Measurements from ENCODE around the gene INTS6L.
"Not testable (repeated sequence)": the region's sequence is repeated elsewhere in the genome, so short reads cannot be mapped to it uniquely, and the experiment has no call there.

The INTS6L gene

DNA sequence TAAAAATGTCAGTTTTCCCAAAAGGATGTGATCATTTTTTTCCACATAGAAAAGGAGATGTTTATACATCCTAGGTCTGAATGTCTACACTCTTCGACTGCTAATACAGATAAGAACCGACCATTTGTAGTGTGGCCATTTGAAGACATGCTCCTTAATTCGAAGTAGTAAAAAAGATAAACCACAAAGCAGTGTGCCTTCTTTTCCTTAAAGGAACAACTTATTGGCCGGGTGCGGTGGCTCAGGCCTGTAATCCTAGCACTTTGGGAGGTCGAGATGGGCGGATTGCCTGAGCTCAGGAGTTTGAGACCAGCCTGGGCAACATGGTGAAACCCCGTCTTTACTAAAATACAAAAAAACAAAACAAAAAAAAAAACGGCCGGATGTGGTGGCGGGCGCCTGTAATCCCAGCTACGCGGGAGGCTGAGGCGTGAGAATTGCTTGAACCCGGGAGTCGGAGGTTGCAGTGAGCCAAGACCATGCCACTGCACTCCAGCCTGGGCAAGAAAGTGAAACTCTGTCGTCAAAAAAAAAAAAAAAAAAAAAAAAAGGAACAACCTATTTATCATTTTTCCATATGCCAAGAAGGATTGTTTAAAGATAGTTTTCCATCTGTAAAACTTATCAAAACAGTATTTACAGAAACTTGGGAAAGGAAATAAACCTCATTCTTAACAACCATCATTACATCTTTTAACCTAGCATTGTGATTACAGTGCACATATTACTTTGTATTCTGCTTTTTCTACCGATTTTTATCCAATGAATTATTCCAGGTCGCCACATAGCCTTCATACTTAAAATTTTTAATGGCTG, 2.6 kb downstream of the INTS6L start:
- DNase-seq (ENCODE audit: low read depth): no peak

DNA sequence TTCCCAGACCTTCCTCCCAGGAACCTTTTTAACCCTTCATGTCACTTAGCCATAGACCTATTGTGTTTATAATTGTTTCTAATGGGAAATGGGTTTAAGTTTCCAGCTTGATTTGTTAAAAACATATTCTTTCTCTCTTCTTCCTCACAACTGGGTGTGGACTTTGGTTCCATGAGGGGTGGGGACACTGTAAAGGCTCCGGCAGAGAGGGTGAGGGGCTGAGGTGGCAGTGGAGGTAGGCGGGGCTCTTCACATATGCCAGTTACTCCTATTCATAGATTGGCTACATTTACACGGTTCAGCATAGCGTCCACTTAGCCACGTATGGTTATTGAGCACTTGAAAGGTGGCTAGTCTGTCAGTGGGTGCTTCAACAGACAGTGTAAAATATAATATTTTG, 7.8 kb downstream of the INTS6L start:
- DNase-seq (ENCODE audit: low read depth): no peak

DNA sequence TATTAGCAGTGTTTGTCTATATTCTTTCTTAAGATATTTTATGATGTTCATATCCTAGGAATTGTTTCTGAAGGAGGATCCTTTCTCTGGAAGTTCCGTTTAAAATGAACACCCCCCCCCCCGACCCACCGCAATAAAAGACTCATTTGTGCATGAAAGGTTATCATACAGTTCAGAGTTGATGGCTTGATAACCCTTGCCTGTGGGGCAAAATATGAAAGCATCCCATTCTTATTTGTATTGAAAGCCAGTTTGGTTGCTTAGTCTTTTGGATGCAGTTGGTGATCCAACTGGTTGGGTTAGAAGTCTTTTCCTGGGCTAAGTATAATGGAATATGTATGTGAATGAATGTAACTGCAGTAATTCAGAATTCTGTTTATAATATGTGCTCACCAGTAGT, 8.3 kb downstream of the INTS6L start:
- DNase-seq (ENCODE audit: low read depth): no peak

DNA sequence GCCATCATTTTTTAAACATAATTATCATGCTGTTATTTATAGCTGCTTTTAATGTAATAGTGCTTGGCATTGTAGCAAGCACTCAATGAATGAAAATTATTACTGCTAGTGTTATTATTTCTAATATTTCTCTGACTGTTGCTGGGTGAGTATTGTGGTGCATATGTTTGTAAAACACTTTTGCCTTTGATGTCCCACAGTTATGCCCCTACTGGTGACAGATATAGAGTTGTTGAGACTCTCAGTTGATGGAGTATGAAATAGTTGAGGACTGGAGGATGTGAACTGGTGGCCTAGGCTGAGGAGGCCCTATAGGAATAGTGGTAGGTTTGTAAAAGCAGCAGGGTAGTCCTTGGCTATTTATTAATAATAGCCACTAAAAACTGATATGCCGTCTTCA, 9.6 kb downstream of the INTS6L start:
- DNase-seq (ENCODE audit: low read depth): no peak

DNA sequence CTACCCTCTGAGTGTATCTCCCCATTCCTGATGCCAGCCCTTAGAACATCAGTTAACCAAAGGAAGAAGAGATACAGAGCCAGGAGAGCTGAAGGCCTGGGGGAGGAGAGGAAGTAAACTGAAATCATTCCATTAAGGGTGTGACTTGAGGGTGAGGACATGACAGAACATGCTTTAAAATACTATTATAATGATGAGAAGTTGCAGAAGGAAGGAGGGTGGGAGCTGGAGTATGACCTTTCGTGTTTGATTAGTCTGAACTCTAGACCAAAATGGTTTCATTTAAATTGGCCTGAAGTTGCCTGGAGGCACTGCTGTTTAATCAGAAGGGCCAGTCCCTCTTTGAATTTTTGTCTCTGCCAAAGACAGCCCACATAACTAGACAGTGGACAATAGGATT, 11.4 kb downstream of the INTS6L start:
- DNase-seq (ENCODE audit: low read depth): no peak

DNA sequence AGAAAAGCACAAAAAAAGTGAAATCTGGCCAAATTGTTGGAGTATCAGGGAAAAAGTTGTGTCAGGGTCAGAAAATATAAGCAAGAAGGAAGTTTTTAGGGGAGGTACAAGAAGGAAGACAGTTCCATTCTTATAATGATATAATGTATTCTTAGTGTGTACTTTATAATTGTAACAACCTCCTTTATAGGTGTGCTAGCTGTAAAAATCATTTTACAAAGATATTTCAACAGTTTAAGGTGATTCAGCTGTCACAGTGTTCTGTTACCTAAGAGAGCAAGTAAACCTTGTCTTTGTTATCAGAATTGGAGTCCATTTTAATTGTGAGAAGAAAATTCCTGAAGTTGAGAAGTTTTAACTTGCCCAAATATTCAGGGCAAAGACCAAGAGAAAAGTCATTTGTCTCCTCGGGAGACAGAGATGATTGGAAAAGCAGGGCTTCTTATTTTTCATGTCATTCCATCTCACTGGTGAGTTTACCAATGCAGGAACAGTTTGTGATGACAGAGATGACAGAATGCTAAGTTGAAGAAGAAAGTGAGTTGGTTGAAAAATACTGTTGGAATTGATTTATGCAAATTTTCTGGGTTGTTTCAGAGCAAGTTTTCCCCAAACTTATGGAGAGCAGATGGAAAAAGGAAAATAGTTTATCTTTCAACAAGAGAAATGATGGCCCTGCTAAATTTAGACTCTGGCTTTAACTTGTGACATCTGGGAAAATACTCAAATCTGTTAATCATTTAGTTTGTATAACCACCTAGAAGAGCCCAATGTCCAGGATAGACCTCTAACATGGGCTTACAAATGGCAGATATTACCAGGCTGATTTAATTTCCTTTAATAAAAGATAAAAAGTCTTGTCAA, 14.8 kb downstream of the INTS6L start:
- no peak for DNase-seq (ENCODE audit: low read depth)

DNA sequence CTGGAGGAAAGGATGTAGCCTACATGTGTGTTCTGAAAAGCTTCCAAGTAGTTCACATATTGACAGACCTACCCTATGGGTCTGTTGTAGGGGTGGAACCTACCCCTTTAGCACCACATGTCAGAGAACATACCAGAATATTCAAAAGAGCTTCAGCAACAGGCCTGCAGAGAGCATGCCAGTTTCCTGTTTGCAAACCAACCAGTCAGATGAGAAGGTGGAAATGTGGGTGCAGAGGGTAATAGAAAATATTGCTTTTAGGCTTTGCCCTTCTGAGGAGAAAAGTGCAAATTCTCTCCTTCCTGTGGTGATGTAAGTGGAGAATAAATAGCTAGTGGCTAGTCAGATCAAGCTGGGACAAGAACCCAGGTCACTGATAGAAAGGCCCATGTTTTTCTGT, 16.4 kb downstream of the INTS6L start:
- DNase-seq (ENCODE audit: low read depth): no peak

DNA sequence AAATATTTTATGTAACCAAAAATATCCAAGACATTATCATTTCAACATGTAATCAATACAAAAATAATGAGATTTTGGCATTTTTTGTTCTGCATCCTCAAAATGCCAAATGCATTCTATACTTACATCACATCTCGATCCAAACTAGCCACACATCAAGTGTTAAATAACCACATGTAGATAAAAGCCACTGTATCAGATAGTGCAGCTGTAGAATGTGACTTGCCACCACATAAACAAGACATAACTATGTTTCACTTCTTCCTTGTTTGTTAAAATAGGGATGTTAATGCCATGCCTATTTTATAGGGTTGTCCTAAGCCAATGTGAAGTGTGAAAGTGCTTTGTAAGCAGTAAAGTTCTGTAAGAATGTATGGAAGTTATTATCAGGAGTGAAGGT, 20.9 kb downstream of the INTS6L start:
- DNase-seq (ENCODE audit: low read depth): no peak

DNA sequence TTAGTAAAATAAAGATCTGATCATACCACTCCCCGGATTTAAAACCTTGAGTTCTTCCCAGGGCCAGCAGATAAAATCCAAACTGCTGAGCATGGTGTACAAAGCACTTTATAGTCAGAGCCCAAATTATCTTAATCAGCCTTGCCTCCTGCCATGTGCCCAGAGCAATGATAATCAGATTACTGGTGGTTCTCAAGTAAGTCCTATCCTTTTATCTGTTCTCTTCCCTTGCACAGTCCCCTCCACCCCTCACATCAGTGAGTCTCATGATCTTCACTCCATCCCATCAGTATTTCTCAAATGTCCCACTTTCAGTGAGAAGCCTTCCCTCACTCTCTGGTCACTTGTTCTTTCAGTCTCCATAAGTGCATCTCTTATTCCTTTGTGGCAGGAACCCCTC, 22.7 kb downstream of the INTS6L start:
- DNase-seq (ENCODE audit: low read depth): no peak

DNA sequence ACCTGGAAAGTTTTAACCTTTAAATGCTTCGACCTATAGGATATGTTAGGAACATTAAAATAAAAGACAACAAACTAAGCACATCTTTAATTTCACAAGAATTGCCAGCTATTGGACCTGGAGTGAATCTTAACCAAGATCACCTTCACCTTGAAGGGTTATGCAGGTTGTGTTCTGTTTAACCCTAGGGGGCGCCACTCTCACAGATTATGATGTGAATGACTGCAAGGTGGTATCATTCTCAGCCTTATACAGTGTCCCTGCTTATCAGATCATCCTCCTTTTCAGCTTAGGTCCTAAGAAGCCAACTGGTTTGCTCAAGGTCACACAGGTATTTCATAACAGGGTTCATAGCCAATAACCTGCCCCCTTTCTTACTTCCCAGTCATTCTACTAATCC, 23.5 kb downstream of the INTS6L start:
- no peak for DNase-seq (ENCODE audit: low read depth)

DNA sequence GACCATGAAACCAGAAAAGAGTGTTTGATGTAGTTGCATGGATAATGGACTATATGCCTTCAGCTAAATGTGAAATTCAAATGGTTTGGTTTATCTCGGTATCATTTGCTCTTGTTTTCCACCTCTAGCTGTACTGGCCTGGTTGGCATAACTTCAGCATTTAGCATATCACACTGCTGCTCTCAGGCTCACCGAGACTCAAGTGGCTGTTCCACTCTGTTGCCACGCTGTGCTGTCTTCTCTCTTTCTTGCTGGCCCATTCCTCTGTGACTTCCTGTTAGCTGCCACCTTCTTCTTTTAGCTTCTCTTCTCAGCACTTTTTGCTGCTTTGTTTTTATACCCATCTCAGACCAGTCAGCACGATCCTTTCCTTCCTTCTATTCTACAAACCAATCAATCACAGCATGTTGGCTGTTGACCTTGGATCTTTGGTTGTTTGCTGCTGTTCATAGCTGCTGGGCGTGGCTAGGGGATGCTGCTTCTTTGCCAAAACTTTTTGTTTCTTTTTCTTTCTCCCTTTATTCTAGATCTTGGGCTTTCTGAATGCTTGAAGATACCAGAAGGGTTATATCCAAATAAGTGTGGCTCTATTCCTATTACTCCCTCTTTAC, 24.0 kb downstream of the INTS6L start:
- DNase-seq (ENCODE audit: low read depth): no peak

DNA sequence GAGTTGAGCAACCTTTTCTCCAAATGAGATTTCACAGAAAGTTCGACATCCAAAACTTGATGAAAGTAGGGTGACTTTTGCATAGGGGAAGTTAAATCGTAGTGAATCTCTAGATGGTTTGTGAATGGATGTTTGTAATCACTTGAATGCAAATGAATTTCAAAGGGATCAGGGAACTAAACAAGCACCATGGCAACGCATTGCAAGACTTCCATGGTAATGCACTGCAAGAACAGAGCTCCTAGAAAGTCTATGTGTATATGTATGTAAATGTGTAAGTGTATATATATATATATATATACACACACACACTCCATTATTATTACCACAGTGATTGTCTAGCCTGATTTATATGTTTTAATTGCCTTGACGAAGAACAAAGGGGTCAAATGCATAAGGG, 27.3 kb downstream of the INTS6L start:
- no peak for DNase-seq (ENCODE audit: low read depth)

DNA sequence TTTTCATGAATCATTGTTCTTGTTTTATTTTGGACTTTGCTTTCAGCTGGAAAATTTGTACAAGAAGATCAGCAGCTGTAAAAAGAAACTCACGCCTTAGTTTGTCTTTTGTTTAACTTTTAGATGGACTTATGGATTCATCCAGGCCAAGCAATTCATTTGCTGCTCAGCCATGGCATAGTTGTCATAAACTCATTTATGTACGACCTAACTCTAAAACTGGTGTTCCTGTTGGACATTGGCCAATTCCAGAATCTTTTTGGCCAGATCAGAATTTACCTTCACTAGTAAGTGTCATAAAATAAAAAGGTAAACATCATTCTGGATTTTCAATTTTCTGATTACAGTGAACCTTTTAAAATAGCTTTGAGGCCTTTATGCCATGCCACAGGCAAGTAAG, 29.1 kb downstream of the INTS6L start:
- DNase-seq (ENCODE audit: low read depth): no peak

DNA sequence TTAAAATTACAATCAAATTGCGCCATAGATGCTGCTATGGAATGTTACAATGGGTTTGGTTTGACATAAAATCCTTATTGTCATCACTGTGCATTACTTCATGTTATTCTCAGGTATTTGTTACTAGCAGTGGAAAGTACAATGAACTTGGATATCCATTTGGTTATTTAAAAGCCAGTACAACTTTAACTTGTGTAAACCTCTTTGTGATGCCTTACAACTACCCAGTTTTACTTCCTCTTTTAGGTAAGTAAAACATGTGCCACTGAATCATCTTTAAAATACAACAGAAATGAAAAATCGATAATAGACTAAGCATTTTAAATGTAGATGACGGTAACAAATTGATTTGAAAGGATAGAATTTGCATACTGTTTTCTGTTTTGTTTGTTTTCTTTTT, 35.6 kb downstream of the INTS6L start:
- no peak for DNase-seq (ENCODE audit: low read depth)

DNA sequence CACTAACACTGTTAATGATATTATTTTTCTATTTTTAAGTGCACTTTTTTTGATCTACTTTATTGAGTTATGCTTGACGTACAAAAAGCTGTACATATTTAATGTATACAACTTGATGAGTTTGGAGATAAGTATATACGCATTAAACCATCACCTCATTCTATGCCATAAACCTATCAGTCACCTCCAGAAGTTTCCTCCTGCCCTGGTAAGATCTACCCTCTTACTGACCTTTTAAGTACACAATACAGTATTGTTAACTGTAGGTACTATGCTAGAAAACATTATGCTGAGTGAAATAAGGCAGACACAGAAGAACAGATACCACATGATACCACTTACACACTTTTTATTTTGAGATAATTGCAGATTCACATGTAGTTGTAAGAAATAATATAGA, 36.9 kb downstream of the INTS6L start:
- DNase-seq (ENCODE audit: low read depth): no peak

DNA sequence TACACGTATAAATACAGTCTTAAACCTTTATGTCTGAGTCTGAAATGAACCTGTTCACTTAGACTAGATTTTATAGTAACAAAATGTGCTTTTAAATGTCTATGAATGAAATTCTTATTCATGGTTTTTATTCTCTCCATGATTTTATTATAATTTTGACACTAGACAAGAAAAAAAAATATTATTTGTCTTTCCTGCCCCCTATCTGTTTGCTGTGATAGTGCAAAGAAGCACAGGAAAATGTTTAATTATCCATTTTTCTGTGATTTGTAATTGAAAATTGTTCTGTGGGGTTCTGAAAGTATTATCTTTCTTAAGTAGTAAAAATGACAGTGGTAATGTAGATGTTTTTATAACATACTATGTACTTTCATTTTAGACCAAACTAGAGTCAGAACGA, 52.0 kb downstream of the INTS6L start:
- no peak for DNase-seq (ENCODE audit: low read depth)

DNA sequence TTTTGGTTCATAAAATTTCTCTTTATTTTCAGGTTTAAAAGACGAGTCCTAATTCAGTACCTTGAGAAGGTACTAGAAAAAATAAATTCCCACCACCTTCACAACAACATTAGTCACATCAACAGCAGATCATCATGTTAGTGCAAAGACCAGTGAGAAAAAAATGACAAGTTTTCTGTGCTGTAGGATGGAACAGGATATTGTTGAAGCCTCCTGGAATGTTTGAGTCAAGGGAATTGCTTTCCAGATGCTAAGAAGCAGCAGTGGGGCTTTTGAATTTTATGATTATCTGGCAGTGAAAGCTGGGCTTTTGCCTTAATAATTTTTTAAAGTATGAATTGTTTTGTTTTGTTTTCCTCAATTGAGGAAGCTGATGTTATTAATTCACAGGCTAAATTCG, 61.0 kb downstream of the INTS6L start:
- peak; percentile 15 for DNase-seq (ENCODE audit: low read depth)

DNA sequence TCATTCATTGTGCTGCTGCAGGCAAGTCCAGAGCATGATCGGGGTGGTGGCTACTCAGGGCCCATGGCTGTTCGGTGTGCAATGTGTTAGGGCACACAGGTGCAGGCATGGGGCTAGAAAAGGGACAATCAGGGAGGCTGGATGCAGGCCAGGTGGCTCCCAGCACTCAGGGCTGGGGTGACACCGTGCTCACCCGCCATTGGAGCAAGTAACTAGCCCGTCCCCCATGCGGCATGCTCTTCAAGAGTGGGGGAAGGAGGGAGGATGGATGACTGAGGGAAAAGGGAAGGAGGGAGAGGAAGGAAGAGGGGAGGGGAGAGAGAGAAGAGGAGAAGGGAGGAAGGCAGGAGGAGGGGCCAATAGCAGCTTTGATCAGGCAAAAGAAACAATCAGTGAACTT, 64.7 kb downstream of the INTS6L start:
- no peak for DNase-seq (ENCODE audit: low read depth)

DNA sequence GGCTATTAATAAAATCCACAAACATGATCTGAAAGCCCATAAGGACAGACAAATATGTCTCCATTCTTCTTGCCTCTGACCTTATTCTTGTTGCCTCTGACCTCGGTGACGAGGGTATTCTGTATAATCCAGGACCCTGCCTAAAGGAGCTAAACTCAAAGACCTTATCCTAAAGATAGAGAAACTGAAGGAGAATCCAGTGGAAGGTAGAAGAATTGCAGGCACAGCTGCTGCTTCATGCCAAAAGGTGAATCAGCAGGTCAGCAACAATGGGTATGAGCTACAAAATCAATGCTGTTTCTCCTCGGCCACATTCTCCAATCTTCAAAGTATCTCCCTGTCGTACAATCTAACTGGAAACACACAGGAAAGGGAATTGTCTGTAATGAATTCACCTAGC, 71.4 kb downstream of the INTS6L start:
- DNase-seq (ENCODE audit: low read depth): no peak

DNA sequence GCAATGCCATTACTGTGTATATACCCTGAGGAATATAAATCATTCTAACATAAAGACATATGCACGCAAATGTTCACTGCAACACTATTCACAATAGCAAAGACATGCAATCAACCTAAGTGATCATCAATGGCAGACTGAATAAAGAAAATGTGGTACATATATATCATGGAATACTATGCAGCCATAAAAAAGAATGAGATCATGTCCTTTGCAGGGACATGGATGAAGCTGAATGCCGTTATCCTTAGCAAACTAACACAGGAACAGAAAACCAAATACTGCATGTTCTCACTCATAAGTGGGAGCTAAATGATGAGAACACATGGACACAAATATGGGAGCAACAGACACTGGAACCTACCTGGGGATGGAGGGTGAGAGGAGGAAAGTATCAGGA, 73.6 kb downstream of the INTS6L start:
- DNase-seq (ENCODE audit: low read depth): not testable (repeated sequence)

DNA sequence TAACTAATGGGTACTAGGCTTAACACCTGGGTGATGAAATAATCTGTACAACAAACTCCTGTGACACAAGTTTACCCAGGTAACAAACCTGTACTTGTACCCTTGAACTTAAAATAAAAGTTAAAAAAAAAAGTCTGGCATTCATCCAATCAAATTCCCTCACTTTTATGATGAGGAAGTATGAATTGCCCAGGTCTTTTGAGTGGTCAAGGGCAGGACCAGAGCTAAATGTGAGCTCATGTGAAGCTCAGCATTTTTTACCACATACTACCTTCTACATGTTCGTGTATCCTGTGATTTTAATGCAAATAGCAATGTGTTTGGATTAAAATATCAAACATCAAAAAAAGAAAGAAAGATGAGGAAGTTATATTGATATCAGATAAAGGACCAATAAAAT, 74.0 kb downstream of the INTS6L start:
- DNase-seq (ENCODE audit: low read depth): not testable (repeated sequence)

DNA sequence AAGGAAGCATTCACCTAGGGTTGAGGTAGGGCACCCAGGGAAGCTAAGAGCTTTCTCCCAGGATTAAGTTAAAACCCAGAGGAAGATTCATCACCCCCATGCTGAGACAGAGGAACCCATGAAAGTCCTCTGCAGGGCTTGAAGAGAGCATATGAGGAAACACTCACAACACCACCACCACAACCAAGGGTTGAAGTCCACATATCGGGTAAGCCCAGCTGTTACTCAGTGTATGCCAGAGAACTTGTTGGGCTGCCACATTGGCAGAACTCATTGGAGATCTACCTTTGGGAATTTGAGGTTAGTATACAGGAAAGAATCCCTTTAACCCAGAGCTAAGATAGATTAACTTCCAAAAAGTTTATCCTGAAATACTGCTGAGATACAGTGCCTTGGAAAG, 75.1 kb downstream of the INTS6L start:
- no peak for DNase-seq (ENCODE audit: low read depth)

DNA sequence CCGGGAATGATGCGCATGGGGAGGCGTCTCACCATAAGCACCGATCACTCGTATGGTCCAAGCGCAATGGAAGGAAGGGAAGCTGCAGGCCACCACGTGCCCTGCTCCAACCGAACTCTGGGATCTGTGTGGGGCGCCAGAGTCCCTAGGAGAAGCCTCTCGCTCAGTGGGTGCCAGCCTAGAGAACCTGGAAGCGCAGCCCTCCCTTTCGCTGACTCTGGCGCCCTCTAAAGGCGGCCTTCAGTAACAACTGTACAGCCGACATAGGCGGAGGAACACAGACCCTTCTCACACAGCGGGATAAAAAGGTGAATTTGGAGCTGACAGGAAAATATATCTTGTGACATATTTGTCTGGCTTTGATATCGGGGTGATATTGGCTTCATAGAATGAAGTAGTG, 76.0 kb downstream of the INTS6L start:
- peak; percentile 8 for DNase-seq (ENCODE audit: low read depth)
